Karpas-422 (cell line): ENCODE measurements around the gene EPHB1. TPM values are rescaled to one million over a fixed set of nuclear protein-coding genes. Genes with fewer than 3 reads are reported as not detected.

Source experiments
- DNase-seq: peaks from one replicate; pipeline ENCODE4 v3.0.0-alpha.2; 2015
- H2AFZ ChIP-seq: fragments of 200-600 bp; sonication (generic); 2 replicates; pipeline ENCODE4 v1.6.1; 2014; ENCODE audit warnings: antibody characterized with exemption, low read length, mixed read lengths
- H3K27ac ChIP-seq: fragments of 200-600 bp; sonication (generic); 2 replicates; pipeline ENCODE4 v1.5.1; 2014; ENCODE audit warnings: mild to moderate bottlenecking, low read length, moderate library complexity
- H3K27me3 ChIP-seq: fragments of 200-600 bp; sonication (generic); 2 replicates; pipeline ENCODE4 v1.6.1; 2014; ENCODE audit warnings: low read length, mixed read lengths
- H3K36me3 ChIP-seq: fragments of 200-600 bp; sonication (generic); 2 replicates; pipeline ENCODE4 v1.6.1; 2014; ENCODE audit warnings: low read length, mixed read lengths; ENCODE audit not compliant: insufficient read depth
- H3K4me1 ChIP-seq: fragments of 200-600 bp; sonication (generic); 2 replicates; pipeline ENCODE4 v1.6.1; 2014; ENCODE audit warnings: mild to moderate bottlenecking, low read length, mixed read lengths
- H3K4me2 ChIP-seq: fragments of 200-600 bp; sonication (generic); 2 replicates; pipeline ENCODE4 v1.6.1; 2014; ENCODE audit warnings: low read length, low read depth, mild to moderate bottlenecking; ENCODE audit not compliant: poor library complexity, severe bottlenecking
- H3K4me3 ChIP-seq: fragments of 200-600 bp; sonication (generic); 2 replicates; pipeline ENCODE4 v1.5.1; 2014; ENCODE audit warnings: mild to moderate bottlenecking, antibody characterized with exemption, low read length, mixed read lengths
- H3K79me2 ChIP-seq: fragments of 200-600 bp; sonication (generic); 2 replicates; pipeline ENCODE4 v1.6.1; 2014; ENCODE audit warnings: mild to moderate bottlenecking, low read length, mixed read lengths
- H3K9ac ChIP-seq: fragments of 200-600 bp; sonication (generic); 2 replicates; pipeline ENCODE4 v1.6.0; 2014; ENCODE audit warnings: low read length
- H3K9me2 ChIP-seq: fragments of 200-600 bp; sonication (generic), shearing (Covaris generic); replicated peaks from 2 replicates; pipeline ENCODE4 v1.6.0; 2014; ENCODE audit warnings: mild to moderate bottlenecking, low read length, moderate library complexity; ENCODE audit not compliant: insufficient read depth
- H3K9me3 ChIP-seq: fragments of 300-700, 200-600 bp; sonication (generic); 2 replicates; pipeline ENCODE4 v1.6.1; 2014; ENCODE audit warnings: low read length, mixed read lengths
- H4K20me1 ChIP-seq: fragments of 200-600 bp; sonication (generic); 2 replicates; pipeline ENCODE4 v1.6.1; 2014; ENCODE audit warnings: mild to moderate bottlenecking, antibody characterized with exemption, low read length, low read depth; ENCODE audit not compliant: insufficient read depth
- total RNA-seq: library from RNA; depleted of rRNA; stranded (reverse); fragments of >200 nt; shearing (Covaris generic); gene quantifications from 2 replicates; pipeline ENCODE4 v1.2.3, GENCODE V29; 2014; ENCODE audit warnings: low replicate concordance

The EPHB1 gene
- total RNA-seq, 1 experiment from 2014 or later, result 24.1 TPM

- Histone ChIP-seq H3K4me1 (no peaks in the 10 kb centered on the region), H2AFZ (no peak overlapping the region), H3K4me2 (no peak overlapping the region), H3K4me3 (no peak overlapping the region), H4K20me1 (no peaks in the 10 kb centered on the region), H3K9me3 (no peaks in the 10 kb centered on the region), H3K9ac (no peak overlapping the region), H3K36me3 (no peaks in the 10 kb centered on the region), H3K79me2 (no peaks in the 10 kb centered on the region), H3K9me2 (no peaks in the 10 kb centered on the region), H3K27ac (no peak overlapping the region), H3K27me3 (no peaks in the 10 kb centered on the region)
- no peak for DNase-seq
These were observed 77.7 kb downstream of the EPHB1 start for GRCh38 chr3:134872440-134873388.

DNA sequence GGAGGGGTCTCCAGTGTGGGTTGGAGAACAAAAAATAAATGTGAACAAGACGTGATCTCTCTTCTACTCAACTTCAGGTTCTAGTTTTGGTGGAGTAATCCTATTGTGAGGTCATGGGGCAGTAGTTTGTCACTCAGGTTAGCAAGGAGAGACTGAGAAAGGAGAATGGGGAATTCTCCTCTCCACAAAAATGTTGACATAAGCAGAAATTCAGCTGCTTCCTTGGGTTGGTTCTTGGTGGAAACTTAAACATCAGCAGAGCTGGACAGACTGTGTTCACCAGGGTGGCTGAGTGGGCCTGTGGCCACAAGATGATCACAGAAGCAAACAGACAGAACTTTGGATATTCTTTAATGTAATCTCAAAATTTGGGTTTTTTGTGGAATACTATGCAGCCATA is 78.7 kb downstream of the EPHB1 start:
- H3K9me3 ChIP-seq, result no peaks in the 10 kb centered on the region
- H3K4me3 ChIP-seq, result no peak overlapping the region
- no peaks in the 10 kb centered on the region for H4K20me1 ChIP-seq
- H2AFZ ChIP-seq, result no peak overlapping the region
- no peak overlapping the region for H3K9ac ChIP-seq
- H3K9me2 ChIP-seq, result no peaks in the 10 kb centered on the region
- no peak for DNase-seq
- no peak overlapping the region for H3K27ac ChIP-seq
- H3K4me2 ChIP-seq, result no peak overlapping the region
- no peaks in the 10 kb centered on the region for H3K27me3 ChIP-seq
- H3K79me2 ChIP-seq, result no peaks in the 10 kb centered on the region
- H3K4me1 ChIP-seq, result no peaks in the 10 kb centered on the region
- no peaks in the 10 kb centered on the region for H3K36me3 ChIP-seq

DNA sequence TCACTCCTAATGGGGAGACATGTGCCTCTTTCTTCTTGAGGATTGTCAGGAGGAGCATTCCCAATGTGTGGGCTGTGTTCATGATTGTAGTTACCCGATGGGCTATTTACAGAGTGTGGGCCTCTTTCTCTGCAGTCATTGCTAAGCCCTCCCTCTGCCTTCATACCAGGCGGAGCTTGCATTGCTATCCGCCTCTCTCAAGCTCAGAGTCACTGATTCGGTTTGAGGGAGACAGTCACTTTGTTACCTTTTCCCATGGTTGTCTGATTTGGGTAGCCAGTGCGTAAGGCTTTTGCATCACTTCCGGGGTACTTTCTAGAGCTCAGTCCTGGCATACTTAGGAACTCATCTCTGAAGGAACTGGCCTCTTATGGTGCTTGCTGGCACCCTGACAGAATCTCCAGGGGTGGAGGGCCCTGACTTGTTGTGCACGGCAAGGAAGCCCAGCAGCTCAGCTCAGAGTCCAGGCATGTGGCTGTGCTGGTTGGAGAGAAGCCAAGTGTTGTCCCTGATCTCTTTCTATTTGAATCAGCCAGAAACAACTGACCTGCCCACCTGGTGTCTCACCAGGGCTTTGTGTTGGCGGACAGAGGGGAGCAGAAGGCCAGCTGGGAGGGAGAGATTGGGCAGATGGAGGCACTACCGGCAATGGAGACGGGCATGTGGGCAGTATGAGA is 79.8 kb downstream of the EPHB1 start:
- Histone ChIP-seq H3K9me2 (no peaks in the 10 kb centered on the region), H3K27me3 (no peaks in the 10 kb centered on the region), H3K4me3 (no peak overlapping the region), H4K20me1 (no peaks in the 10 kb centered on the region), H2AFZ (no peak overlapping the region), H3K36me3 (no peaks in the 10 kb centered on the region), H3K9ac (no peak overlapping the region), H3K27ac (no peak overlapping the region), H3K79me2 (no peaks in the 10 kb centered on the region), H3K4me2 (no peak overlapping the region), H3K9me3 (no peaks in the 10 kb centered on the region), H3K4me1 (no peaks in the 10 kb centered on the region)
- DNase-seq, result no peak

- H3K4me3 ChIP-seq, result no peak overlapping the region
- H2AFZ ChIP-seq, result no peak overlapping the region
- H3K4me2 ChIP-seq, result no peak overlapping the region
- H4K20me1 ChIP-seq, result no peaks in the 10 kb centered on the region
- no peaks in the 10 kb centered on the region for H3K4me1 ChIP-seq
- H3K27ac ChIP-seq, result no peak overlapping the region
- no peaks in the 10 kb centered on the region for H3K9me3 ChIP-seq
- no peaks in the 10 kb centered on the region for H3K36me3 ChIP-seq
- H3K27me3 ChIP-seq, result no peaks in the 10 kb centered on the region
- no peak for DNase-seq
- H3K79me2 ChIP-seq, result no peaks in the 10 kb centered on the region
- H3K9me2 ChIP-seq, result no peaks in the 10 kb centered on the region
- no peak overlapping the region for H3K9ac ChIP-seq
These were observed 81.8 kb downstream of the EPHB1 start for GRCh38 chr3:134876836-134877235.

GRCh38 chr3:134877788-134878187 is 82.7 kb downstream of the EPHB1 start:
- no peaks in the 10 kb centered on the region for H3K4me1 ChIP-seq
- H3K9me2 ChIP-seq, result no peaks in the 10 kb centered on the region
- H2AFZ ChIP-seq, result no peak overlapping the region
- H3K4me3 ChIP-seq, result no peak overlapping the region
- no peaks in the 10 kb centered on the region for H4K20me1 ChIP-seq
- no peaks in the 10 kb centered on the region for H3K79me2 ChIP-seq
- H3K27me3 ChIP-seq, result no peaks in the 10 kb centered on the region
- H3K27ac ChIP-seq, result no peak overlapping the region
- H3K9ac ChIP-seq, result no peak overlapping the region
- no peak for DNase-seq
- H3K9me3 ChIP-seq, result no peaks in the 10 kb centered on the region
- H3K4me2 ChIP-seq, result no peak overlapping the region
- H3K36me3 ChIP-seq, result no peaks in the 10 kb centered on the region

DNA sequence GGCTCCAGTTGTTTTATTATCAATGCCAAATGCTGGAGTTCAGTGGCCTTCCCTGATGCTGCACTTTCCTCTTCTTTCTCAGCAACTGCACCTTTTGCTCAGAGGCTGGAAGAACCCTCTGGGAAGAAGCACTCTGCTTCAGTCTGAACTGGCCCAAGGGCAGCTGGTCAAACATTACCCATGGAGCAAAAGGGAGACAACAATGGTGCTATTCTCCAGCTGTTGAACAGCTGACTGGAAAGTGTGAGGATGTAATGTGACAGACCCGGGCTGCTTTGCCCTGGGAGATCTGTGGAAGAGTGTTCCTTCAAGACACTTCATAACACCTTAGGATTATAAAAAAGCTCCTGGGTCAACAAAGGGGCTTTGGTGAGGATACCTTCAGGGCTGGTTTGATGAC is 84.9 kb downstream of the EPHB1 start:
- no peaks in the 10 kb centered on the region for H3K4me1 ChIP-seq
- H4K20me1 ChIP-seq, result no peaks in the 10 kb centered on the region
- no peak overlapping the region for H3K27ac ChIP-seq
- DNase-seq, result no peak
- H2AFZ ChIP-seq, result no peak overlapping the region
- H3K9me2 ChIP-seq, result no peaks in the 10 kb centered on the region
- H3K9ac ChIP-seq, result no peak overlapping the region
- no peak overlapping the region for H3K4me3 ChIP-seq
- no peaks in the 10 kb centered on the region for H3K27me3 ChIP-seq
- no peaks in the 10 kb centered on the region for H3K9me3 ChIP-seq
- H3K79me2 ChIP-seq, result no peaks in the 10 kb centered on the region
- no peaks in the 10 kb centered on the region for H3K36me3 ChIP-seq
- no peak overlapping the region for H3K4me2 ChIP-seq

- no peaks in the 10 kb centered on the region for H3K4me1 ChIP-seq
- no peak for DNase-seq
These were observed 85.4 kb downstream of the EPHB1 start for GRCh38 chr3:134880431-134880830.

DNA sequence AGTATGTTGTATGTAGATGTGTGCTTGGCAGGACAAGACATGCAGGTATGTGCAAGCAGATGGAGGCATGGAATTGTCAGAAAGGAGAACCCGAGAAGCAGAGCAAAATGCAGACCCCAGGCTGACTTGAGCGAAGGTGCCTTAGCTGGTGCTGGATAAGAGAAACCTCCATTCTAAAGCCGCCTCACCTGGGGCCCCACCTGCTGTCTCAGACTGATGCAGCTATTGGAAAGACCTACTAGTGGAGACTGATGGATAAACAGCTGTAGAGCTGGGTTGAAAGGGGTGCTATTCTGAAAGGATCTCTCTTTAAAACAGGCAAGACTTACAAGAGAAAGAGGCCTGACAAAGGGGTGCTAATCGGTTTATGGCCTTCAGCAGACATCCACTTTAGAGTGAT is 86.2 kb downstream of the EPHB1 start:
- no peak overlapping the region for H3K4me2 ChIP-seq
- peaks cover 7% of the 10 kb centered on the region for H3K4me1 ChIP-seq
- H3K9me2 ChIP-seq, result no peaks in the 10 kb centered on the region
- no peak overlapping the region for H2AFZ ChIP-seq
- no peak for DNase-seq
- H3K9ac ChIP-seq, result no peak overlapping the region
- no peak overlapping the region for H3K4me3 ChIP-seq
- no peaks in the 10 kb centered on the region for H3K9me3 ChIP-seq
- no peaks in the 10 kb centered on the region for H3K36me3 ChIP-seq
- no peaks in the 10 kb centered on the region for H4K20me1 ChIP-seq
- no peaks in the 10 kb centered on the region for H3K27me3 ChIP-seq
- no peaks in the 10 kb centered on the region for H3K79me2 ChIP-seq
- no peak overlapping the region for H3K27ac ChIP-seq

More at GRCh38 chr3:134880431-134880830, 85.4 kb downstream of the EPHB1 start:
- Histone ChIP-seq H3K9ac (no peak overlapping the region), H3K4me2 (no peak overlapping the region), H3K4me3 (no peak overlapping the region), H3K27ac (no peak overlapping the region), H3K9me3 (no peaks in the 10 kb centered on the region), H3K9me2 (no peaks in the 10 kb centered on the region), H3K36me3 (no peaks in the 10 kb centered on the region), H3K79me2 (no peaks in the 10 kb centered on the region), H3K27me3 (no peaks in the 10 kb centered on the region), H2AFZ (no peak overlapping the region), H4K20me1 (no peaks in the 10 kb centered on the region)
